ENCODE results near the gene ADIPOR1.
"Not testable (repeated sequence)": the region's sequence is repeated elsewhere in the genome, so short reads cannot be mapped to it uniquely, and the experiment has no call there.

Gene ADIPOR1, protein sequence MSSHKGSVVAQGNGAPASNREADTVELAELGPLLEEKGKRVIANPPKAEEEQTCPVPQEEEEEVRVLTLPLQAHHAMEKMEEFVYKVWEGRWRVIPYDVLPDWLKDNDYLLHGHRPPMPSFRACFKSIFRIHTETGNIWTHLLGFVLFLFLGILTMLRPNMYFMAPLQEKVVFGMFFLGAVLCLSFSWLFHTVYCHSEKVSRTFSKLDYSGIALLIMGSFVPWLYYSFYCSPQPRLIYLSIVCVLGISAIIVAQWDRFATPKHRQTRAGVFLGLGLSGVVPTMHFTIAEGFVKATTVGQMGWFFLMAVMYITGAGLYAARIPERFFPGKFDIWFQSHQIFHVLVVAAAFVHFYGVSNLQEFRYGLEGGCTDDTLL

DNA sequence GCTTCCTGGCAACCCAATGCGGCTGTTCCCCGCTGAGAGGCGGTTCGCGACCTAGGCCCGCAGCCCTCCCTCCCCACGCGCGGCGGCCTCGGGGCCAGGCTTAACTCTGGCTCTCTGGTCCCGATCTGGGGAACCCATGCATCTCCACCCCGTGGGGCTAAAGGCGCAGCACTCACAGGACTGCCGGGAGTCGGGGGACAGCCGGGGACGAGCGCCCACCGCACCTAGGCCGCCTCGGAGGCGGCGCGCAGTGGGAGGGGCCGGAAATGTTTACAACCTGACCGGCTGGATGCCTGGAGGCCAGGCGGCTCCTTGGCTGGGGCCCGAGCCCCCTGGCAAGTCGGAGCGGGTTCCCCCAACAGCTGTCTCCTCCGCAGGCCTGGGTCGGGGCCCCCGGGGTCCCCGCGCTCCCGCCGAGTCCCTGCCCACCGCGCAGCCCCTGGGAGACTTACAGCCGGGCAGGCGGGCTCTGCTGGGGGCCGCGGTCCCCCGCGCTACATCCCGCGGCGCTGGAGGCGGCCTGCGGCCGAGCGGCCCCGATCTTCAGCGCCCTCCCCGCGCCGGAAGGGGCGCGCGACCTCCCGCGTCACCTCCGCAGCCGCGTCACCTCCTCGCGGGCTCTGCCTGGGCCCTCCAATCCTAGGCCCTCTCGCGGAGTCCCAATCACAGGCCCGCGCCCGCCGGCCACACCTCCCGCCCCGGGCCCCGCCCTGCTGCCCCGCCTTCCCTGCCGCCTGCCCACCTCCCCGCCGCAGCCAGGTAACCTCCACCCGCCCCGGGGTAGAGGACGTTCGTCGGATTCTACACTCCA lies at the start of gene ADIPOR1:
Gene ADIPOR1 (minus strand): TSS at position 580 of the 811 bp plus-strand sequence. CDS start 7,242 bp downstream, outside the sequence.
- DNase-seq, result peak; percentile 93

DNA sequence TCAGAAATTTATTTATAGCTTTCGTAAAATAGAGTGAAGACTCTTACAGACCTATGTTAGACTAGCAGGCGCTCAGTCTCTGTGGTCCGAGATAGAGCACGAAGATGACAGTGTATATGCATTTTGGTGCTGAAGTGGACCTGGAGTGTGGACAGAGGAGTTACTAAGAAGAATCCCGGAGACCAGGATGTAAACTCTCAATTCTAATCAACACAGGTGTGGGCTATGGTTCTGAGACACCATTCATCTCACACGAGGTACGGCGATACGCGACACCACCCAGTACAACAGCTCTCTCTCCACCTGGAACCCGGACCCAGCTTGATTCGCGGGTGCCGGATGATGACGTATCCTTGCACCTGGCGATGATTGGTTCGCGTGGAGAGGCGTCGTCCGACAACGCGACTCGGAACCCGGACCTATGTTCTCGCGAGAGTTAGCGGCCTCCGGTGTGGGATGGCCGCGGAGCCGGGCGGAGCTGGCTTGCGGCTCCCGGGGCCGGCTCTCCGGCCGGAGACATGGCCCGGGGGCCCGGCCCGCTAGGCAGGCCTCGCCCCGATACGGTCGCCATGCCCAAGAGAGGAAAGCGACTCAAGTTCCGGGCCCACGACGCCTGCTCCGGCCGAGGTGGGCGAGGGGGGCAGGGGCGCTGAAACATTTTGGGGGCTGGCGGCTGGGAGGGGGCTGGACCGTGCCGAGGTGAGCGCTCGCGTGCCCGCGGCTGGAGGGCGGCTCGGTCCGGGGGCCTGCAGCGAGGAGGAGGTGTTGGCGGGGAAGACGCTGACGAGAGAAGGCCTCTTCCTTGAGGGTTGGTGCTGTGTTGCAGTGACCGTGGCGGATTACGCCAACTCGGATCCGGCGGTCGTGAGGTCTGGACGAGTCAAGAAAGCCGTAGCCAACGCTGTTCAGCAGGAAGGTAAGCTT lies 49.1 kb upstream of the ADIPOR1 start, which contains the start of gene TMEM183A:
Gene TMEM183A (plus strand): TSS at position 427 of the 924 bp plus-strand sequence. CDS start 92 bp downstream, at position 519.
- DNase-seq, result peak; percentile 99

DNA sequence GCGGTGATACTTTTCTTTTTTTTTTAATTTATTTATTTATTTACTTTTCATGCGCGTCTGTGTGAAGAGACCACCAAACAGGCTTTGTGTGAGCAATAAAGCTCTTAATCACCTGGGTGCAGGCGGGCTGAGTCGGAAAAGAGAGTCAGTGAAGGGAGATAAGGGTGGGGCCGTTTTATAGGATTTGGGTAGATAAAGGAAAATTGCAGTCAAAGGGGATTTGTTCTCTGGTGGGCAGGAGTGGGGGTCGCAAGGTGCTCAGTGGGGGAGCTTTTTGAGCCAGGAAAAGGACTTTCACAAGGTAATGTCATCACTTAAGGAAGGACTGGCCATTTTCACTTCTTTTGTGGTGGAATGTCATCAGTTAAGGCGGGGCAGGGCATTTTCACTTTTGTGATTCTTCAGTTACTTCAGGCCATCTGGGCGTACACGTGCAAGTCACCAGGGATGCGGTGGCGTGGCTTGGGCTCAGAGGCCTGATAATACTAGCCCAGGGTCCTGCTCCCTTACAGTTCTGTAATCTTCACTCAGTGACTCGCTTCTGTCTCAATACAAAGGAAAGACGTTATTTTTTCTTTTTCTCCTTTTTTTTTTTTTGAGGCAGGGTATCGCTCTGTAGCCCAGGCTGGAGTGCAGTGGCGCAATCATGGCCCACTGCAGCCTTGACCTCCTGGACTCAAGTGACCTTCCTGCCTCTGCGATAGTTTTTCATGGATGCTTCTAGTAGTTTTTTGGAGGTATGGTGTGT lies 47.5 kb upstream of the ADIPOR1 start:
- peak; percentile 94 for DNase-seq

DNA sequence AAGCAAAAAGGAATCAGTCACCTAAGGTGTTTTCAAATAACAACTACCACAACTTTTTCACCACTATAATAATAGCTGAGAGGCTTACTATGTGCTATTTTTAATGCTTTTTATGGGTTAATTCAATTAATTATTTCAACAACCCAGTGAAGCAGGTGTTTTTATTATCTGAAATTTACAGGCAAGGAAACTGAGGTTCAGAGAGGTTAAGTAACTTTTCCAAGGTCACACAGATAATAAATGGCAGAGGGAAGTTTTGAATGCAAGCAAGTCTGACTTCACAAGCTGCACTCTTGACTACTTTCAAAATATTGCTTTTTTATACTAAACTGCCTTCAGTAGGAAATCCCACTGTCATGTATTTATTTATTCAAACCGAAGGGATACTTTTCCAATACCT lies 44.8 kb upstream of the ADIPOR1 start:
- DNase-seq, result no peak

DNA sequence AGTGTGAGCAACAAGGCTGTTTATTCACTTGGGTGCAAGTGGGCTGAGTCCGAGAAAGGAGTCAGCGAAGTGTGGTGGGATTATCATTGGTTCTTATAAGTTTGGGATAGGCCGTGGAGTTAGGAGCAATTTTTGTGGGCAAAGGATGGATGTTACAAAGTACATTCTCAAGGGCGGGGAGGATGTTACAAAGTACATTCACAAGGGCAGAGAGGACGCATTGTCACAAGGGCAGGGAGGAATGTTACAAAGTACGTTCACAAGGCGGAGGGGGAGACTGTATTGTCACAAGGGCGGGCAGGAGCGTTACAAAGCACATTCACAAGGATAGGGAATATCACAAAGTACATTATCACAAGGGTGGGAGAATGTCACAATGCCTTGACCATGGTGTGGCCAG lies 43.9 kb upstream of the ADIPOR1 start:
- DNase-seq, result no peak

DNA sequence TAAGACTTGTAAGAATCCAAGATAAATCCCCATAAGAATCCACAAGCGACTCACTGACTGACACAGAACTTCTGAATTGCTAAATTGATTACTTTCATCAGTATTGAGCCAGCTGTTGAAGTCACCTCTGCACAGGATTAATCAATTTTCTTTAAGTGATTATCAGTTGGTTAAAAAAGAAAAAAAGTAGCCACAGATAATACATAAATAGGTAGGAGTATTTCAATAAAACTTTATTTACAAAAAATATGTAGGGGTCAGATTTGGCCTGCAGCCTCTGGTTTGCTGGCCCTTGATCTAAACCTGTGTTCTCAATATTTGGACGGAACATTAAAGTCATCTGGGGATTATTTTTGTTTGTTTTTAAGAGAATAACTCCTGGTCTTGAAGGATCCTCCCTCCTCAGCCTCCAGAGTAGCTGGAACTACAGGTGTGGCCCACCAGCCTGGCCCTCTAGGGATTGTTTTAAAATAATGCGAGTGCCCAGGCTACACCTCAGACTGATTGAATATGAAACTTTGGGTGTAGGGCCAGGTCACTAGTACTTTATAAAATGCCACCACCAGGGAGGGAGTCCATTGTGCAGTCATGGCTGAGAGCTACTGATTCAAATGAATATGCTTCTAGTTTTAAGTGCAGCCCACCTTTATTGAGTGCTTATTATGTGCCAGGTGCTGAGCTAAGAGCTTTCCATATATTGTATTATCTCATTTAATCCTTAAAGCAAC lies 42.3 kb upstream of the ADIPOR1 start:
- no peak for DNase-seq

DNA sequence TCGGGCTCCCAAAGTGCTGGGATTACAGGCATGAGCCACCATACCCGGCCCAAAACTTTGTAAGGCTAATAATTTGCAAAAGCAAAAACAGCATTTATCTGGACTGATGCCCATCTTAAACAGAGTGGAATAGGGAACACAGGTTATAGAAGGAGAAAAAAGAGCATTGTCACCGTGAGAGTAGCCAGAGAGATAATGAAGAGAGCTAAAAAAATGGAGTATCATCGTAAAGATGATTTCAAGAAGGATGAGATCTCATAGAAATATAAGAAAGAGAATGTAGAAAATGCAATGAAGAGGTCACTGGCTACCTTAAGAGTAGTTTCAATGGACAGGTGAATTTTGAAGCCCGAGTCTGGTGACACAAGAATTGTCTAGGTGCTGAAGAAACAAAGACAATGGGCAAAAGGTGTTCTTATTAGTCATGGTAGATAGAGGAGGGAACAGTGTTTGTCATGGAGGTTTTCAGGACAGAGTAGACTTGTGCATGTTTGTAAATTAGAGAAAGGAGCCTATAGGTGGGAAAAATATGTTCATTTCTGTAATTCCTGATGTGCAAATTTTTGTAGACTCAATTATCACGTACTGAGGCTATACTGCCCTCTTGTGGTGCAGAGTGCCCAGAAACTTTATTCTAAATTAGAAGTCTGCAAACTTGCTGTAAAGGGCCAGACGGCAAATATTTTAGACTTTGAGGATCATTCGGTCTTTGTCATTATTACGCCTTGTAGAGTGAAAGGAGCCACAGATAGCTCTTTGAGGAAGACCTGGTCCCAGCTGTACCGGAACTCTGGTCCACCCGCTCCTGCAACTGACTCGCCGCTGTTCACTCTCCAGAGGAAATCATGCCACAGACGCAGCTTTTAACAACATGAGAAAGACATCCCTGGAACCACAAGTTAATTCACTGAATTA lies 41.0 kb upstream of the ADIPOR1 start:
- peak; percentile 93 for DNase-seq

DNA sequence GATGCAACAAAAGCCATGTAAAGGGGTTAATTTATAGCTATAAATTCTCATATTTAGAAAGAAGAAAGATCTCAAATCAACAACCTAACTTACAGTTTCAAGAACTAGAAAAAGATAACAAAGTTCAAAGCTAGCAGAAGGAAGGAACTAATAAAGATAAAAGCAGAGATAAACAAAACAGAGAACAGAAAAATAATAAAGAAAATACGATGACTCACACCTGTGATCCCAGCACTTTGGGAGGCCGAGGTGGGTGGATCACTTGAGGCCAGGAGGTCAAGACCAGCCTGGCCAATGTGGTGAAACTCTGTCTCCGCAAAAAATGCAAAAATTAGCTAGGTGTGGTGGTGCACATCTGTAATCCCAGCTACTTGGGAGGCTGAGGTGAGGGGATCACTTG lies 36.6 kb upstream of the ADIPOR1 start:
- no peak for DNase-seq

DNA sequence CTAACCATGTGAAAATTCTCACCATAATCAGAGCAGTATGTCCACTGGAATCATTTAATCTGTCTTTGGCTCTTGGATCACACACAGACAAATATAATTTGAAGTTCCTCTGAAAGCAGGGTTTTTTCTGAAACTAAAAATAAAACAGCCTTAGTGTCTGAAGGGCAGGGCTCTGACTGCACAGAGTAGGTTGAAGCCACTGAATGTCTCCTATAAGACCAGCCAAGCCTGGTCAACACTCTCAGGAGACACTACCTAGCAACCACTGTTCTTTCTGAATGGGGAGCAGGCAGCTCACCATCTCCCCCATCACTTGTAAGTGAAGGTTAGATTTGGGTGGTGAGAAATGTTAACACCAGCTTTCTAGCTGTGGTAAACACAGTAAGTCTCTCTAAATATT lies 33.0 kb upstream of the ADIPOR1 start:
- no peak for DNase-seq

DNA sequence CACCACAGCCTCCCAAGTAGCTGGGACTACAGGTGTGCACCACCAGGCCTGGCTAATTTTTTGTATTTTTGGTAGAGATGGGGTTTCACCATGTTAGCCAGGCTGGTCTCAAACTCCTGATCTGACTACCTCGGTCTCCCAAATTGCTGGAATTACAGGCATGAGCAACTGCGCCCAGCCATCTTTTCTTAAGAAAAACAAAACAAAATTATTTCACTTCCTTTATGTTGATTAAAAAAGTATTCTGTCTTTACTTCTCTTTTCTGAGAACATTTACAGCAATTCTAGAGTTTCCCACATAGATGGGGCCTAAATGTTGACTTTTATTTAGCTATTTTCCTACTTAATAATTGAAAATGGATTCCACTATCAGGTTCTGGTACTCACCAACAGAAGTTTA lies 31.8 kb upstream of the ADIPOR1 start:
- DNase-seq, result no peak

DNA sequence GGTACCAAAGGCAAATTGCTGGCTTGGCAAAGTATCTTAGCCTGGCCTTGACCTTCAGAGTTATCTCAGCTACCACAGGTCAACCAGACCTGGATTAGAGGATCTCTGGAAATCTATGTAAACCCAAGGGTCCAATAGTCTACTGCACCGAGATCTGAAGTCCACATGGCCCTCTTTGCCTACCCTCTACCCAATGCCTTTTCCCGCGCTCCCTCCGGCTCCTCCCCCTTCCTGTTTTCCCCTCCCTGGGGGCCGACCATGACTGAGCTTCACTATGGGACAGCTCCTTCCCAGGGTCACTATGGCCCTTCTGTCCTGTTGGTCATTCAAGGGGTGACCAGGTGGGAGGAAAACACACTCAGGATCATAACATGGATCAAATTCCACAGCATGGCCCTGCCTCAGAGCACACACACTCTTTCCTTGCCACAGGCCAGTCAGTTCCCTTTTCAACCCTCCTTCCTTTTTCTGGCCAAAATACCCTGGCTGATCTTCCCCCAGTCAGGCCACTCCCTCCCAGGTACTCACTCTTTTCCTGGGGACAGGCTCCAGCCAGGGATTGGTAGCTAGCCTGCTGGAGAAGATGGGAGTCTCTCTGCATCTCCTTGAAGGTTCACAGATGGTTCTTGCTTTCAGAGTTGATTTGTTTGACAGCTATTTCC lies 29.9 kb upstream of the ADIPOR1 start:
- no peak for DNase-seq

DNA sequence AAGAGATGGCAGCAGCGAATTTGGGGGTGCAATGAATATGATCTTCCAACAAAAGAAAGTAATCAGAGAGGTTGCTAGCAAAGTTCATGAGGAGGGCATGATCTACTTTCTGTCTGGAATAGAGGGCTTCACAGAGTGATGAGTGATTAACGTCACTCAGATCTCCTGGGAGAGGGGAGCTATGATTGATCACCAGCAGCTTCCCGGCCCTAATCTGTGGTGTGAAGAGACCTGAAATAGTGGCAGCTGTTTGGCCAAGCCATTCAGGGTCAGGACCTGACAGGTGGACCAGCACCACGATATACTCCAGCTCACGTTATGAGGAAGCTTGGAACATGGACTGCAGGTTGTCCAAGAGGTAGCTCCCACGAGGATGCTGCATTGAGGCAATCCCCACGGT lies 29.1 kb upstream of the ADIPOR1 start:
- no peak for DNase-seq

DNA sequence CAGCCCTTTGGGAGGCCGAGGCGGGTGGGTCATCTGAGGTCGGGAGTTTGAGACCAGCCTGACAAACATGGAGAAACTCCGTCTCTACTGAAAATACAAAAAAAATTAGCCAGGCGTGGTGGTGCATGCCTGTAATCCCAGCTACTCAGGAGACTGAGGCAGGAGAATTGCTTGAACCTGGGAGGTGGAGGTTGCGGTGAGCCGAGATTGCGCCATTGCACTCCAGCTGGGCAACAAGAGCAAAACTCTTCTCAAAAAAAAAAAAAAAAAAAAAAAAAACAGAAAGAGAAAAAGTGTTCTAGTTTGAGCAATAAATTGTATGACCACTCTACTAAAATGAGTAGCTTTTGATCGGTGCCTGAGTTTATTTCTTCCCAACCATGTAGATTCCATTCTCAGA lies 28.0 kb upstream of the ADIPOR1 start:
- not testable (repeated sequence) for DNase-seq

DNA sequence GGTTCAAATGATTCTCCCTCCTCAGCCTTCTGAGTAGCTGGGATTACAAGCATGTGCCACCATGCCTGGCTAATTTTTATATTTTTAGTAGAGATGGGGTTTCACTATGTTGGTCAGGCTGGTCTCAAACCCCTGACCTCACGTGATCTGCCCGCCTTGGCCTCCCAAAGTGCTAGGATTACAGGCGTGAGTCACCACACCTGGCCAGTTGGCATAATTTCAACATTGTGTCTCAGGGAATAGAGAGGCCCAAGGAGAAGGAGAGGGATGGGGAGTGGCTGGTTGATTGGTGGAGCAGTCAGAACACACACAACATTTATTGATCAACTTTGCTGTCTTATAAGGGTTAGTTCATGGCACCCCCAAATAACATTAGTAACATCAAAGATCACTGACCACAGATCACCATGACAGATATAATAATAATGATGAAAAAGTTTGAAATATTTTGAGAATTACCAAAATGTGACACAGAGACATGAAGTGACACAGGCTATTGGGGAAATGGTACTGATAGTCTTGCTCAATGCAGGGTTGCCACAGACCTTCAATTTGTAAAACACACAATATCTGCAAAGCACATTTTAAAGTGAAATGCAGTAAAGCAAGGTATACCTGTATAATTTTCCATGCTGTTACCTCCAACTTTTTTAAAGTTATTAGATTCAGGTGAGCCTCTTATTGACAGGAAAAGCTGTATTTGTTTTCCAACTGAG lies 24.8 kb upstream of the ADIPOR1 start:
- DNase-seq, result peak; percentile 38

DNA sequence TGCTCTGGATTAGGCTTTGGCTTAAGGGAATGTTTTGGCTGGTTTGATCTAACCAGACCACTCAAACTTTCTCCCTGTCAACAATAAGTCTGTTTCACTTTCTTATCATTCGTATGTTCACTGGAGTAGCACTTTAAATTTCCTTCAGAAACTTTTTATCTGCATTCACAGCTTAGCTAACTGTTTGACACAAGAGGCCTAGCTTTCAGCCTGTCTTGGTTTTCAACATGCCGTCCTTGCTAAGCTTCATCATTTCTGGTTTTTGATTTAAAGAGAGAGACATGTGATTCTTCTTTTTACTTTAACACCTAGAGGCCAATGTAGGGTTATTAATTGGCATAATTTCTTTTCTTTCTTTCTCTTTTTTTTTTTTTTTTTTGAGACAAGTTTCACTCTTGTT lies 23.8 kb upstream of the ADIPOR1 start:
- DNase-seq, result peak; percentile 78

DNA sequence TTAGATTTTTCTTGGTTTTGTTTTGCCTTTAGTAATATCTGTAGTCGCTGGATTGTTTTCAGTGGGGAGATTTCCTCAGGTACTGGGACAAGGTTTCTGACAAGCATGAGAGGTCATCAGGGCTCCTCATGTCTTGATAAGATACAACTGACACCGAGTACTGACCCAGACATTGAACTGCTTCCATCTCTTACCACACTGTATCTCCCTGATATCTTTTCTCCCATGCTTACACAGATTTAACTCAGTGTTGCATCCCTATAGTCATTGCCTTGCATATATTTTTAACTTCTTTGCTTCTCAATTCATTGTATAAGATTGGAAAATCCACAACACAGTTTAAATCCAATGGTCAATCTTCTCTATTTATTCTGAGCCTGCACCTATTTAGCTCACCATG lies 21.3 kb upstream of the ADIPOR1 start:
- DNase-seq, result no peak

DNA sequence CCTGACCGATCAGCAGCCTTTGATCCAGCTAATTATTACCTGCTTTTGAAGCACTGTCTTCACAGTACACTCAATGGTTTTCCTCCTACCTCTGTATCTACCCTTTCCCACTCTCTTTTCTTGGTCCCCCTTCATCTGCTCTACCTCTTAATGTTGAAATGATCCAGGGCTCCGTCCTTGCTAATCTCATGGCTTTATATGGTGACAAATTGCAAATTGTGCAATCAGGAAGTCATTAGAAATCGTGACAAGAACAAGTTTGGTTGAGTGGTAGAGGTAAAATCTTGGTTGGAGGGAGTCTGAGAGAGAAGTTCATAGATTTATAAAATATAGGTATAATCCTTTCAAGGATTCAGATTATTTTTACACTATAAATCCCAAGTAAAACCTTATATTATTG lies 18.5 kb upstream of the ADIPOR1 start:
- peak; percentile 51 for DNase-seq

DNA sequence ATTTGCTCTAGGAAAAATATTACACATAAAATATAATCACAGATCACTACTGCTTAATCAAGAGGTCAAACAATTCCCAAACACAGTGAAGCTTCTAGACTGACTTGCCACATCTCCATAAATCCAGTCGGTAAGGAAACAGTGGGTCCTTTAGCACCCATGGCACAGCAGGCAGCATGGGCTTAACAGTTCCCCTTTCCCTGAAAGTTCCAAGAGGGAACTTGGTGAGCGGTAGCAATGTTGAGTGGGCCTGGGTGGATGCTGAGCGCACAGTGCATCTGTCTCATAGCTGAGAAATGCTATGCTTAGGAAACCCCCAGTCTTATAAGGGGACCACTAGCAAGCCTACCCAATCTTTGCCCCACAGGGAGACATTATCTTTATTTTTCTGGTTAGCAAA lies 16.7 kb upstream of the ADIPOR1 start:
- DNase-seq, result no peak

DNA sequence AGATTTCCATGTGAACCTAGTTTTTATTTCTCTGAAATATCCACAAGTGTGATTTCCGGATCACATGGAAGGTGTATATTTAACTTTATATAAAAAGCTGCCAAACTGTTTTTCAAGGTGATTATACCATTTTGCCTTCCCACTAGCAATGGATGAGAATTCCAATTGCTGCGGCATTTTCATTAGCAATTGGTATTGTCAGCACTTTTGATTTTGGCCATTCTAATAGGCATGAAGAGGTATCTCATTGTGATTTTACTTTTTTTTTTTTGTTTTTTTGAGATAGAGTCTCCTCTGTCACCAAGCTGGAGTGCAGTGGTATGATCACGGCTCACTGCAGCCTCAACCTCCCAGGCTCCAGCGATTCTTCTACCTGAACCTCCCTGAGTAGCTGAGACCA lies 13.9 kb upstream of the ADIPOR1 start:
- no peak for DNase-seq
